HG03103 (cell line): ENCODE data around the gene CABP1.
A peak's percentile ranks its signal among the peaks of the same experiment; 100 is the strongest.
"Not testable (repeated sequence)": the region's sequence is repeated elsewhere in the genome, so short reads cannot be mapped to it uniquely, and the experiment has no call there.

Experiments used
- ATAC-seq: cut with Tn5 transposase; IDR thresholded peaks from one replicate; pipeline ENCODE4 v1.9.1; 2021; ENCODE audit warnings: low read depth; ENCODE audit not compliant: unreplicated experiment

CABP1 gene

DNA sequence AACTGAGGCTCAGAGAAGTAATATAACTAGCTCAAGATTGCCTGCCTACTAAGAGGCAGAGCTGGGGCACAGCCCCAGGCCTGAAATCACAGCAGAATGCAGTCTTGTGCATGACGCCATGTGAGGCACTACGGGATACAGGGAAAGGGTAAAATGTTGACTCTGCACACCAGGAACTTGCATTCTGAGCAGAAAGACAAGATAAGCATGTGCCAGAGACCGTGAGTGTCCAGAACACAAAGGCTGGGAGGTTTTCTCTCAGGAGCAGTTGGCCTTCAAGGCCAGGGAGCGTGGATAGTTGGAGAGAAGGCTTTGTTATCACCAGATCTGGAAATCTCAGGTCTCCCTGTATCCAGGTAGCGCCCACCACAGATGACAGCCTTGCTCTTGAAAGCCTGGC is 23.3 kb downstream of the CABP1 start:
- no peak for ATAC-seq

DNA sequence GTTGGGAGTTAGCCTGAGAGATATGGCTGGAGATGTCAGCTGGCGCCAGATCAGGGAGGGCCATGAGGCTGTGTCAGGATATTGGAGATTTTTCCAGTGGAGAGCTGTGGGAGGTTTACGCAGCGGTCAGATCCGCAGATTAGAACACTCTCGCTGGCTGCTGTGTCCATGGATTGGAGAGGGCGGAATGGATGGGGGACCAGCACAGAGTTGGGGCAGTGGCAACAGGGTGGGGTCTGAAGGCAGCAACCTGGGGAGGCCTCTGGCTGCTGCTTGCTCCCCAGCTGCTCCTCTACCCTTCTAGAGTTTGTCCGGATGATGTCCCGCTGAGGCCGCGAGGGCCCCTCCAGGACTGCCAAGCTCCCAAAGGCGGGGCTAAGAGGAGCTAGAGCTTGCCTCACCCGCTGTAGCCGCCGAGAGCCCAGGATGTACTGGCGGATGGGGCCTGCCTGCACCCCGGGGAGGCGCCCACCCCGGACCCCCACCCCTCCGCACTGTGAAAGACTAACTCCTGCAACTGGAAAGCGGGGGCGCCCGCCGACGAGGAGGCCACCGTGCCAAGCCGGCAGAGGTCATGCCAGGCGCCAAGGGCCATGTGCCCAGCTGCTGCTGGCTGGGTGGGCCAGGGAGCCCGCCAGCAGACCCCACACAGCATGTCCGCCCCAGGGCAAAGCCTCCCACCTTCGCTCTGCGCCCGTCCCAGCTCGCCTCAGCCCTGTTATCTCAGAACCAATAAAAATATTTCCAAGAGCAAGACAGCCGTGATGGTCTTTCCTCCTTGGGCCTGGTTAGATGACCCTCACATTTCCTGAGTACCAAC is 26.4 kb downstream of the CABP1 start:
- no peak for ATAC-seq

- no peak for ATAC-seq
Measured at GRCh38 chr12:120668091-120668867, 27.9 kb downstream of the CABP1 start.

GRCh38 chr12:120668868-120669840 is 28.7 kb downstream of the CABP1 start:
- peak; percentile 49 for ATAC-seq

GRCh38 chr12:120670237-120670636 is 29.8 kb downstream of the CABP1 start:
- not testable (repeated sequence) for ATAC-seq

DNA sequence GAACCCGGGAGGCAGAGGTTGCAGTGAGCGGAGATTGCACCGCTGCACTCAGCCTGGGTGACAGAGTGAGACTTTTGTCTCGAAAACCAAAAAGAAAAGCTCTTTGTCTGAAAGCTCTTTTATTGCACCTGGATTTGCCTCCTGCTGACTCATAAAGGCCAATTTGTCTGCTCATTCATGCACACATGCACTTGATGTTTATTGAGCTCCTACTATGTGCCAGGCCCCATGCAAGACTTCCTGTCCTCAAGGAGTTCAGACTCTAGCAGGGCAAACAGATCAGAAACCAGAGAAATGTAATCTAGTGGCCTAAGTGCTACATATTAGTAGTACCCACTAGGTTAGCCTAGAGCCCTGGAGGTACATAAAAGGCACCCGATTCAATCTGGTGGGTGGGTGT is 30.2 kb downstream of the CABP1 start:
- ATAC-seq = no peak

DNA sequence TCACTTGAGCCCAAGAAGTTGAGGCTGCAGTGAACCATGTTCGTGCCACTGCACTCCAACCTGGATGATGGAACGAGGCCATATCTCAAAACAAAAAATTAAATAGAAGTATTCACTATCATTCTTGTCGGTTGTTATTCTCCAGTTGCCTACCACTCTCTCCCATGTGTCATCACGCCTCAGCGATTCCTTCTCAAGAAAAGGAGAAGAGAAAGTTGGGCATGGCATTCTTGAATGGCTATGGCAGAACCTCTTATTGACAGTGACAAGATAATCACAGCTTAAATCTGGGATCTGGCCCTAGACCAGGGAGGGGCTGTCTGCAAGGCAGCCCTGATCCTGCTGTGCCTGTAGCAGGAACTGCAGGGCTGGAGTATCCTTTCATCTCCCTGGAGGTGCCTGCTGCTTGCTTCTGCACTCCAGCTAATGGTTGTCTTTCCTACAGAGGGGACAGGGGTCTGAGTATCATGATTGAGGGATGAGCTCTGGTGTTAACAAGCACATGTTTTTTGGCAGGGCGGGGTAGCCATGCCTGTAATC is 33.7 kb downstream of the CABP1 start:
- ATAC-seq = no peak

DNA sequence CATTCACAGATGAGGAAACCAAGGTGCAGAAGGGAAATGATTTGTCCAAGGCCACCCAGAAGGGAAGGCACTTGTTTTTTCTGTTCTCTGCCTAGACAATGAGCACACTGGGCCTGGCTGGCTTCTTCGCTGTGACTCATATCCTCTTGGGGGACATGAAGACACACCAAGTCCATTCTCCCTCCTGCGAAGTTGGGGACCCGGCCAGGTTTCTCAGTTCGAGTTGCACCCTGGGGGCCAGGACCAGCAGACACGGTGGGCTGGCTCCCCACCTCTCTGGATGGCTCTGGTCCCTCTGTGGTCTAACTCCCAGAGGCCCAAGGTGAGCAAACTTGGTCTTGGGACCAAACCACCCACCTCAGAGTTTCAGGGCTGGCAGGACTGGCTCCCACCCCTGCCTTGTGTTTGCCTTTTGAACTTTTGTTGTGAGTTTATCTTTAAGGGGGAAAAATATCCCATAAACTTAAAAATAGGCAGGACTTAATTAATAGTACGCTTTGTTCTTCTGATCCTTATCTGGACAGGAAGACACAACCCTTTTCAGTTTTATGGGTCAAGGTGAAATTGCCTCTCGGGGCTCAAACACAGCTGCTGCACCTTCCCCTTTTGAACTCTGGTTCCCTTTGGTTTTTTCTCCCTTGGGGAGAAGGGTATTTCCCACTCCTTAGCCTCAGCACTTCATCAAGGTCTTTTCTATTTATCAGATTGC is 37.5 kb downstream of the CABP1 start:
- ATAC-seq = no peak

DNA sequence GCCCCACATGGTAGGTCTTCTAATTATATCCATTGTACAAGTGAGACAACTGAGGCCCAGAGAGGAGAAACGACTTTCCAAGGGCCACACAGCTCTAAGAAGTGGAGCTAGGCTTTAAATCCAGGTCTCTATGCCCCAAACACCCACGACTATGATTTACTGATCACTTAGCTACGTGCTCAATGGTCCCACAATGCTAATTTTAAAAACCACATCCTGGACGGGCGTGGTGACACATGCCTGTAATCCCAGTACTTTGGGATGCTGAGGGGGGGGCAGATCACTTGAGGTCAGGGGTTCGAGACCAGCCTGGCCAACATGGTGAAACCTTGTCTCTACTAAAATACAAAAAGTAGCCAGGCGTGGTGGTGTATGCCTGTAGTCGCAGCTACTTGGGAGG is 38.1 kb downstream of the CABP1 start:
- no peak for ATAC-seq

- ATAC-seq = no peak
Measured at GRCh38 chr12:120680165-120680738, 39.8 kb downstream of the CABP1 start.

GRCh38 chr12:120684523-120684932 is 44.1 kb downstream of the CABP1 start:
- no peak for ATAC-seq

- ATAC-seq = no peak
Measured at GRCh38 chr12:120685522-120685921, 45.1 kb downstream of the CABP1 start.

GRCh38 chr12:120686151-120686689 is 45.8 kb downstream of the CABP1 start:
- peak; percentile 63 for ATAC-seq

GRCh38 chr12:120686690-120687577 is 46.5 kb downstream of the CABP1 start, which contains the start of gene MLEC:
MLEC (plus strand) TSS chr12:120687149; CDS start chr12:120687297, 148 bp downstream.
- ATAC-seq = peak; percentile 57

DNA sequence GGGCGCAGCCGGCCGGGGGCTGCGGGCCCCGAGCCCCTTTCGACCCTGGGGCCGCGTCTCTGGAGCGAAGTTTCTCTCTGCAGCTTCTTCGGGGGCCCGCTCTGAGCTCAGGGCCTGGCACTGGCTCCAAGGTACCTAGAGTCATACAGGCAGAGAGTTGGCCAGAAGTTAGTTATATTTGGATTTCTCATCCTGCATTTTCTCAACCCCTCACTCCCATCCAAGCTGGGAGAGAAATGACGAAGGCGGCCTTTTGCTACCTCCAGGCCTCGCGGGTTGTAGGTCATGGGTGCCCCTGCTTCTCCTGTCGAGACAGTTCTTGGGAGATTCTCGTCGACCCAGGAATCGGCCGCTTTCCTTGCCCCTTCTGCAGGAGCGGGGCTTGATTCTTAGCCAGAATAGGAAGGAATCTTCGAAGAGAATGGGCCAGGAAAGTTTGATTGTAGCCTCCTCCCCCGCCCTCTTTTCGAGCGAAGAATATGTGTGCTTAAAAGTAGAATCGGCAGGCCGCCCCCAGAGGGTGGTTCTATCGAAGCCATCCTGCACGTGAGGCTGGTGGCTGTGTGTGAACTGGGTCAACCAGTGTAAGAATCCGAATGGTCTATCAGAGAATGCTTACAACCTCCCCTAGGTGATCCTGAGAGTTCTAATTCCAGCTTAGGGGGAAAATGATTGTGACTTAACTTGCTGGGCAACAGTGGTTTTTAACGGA is 47.3 kb downstream of the CABP1 start:
- no peak for ATAC-seq

GRCh38 chr12:120688527-120689071 is 48.2 kb downstream of the CABP1 start:
- ATAC-seq = no peak

DNA sequence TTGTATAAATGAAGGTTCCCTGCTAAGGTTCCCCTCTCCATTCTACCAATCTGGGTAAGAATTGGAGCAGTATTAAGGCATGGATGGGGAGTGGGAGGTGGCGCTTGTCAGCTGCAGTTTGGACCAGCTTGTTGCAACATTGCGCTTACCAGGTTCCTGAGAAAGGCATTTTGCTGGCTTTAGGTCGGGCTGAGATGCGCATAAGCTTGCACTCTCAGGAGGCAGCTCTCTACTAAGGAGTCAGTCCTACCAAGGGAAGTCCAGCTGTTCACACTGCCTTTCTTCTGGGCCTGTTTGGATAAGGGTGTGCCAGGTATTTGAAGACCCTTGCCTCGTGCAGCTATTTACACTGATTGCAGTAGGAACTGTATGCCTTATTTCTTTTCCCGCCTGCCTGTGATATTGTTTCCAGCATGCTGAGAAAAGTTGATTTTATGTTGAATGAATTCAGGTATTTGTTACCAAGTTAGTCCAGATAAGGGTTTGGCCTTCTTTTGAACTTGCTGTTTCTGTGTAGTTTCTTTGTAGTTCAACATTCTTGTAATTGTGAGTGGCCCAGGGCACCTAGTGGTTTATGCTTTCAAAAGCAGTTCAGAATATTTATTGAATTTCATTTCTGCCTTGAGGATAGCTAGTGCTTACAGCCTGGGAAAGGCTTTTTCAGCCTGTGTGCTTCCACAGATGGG is 49.1 kb downstream of the CABP1 start:
- no peak for ATAC-seq
